A549 (cell line): ENCODE results near the gene PTGR2. TPM values are rescaled to one million over a fixed set of nuclear protein-coding genes. Genes with fewer than 3 reads are reported as not detected.

Source experiments
- ATAC-seq, 2 experiments: fragments of 200-7000 bp in 1 of 2; fragments of >200 bp in 1 of 2; cut with Nextera tagmentation in 1 of 2; cut with Tn5 transposase in 1 of 2; 3 replicates each; pipeline versions ENCODE4 v1.8.0 to v1.9.1; 2018 to 2020; ENCODE audit warnings: mild to moderate bottlenecking in 1 of 2, moderate library complexity in 1 of 2
- CTCF ChIA-PET: fragments of 300-600 bp; sonication (Branson Sonifier 250); formaldehyde crosslinking; extraction: SDS; loops from one replicate; lab custom pipeline; 2021; ENCODE audit warnings: antibody characterized with exemption, inconsistent platforms; lab: Yijun Ruan, JAX
- POLR2A ChIA-PET: fragments of 350-600 bp; formaldehyde crosslinking; extraction: SDS; loops from one replicate; lab custom pipeline; 2021; ENCODE audit warnings: antibody characterized with exemption, inconsistent platforms; lab: Yijun Ruan, JAX
- DNase-seq, 2 experiments: peaks; one replicate each; pipeline versions ENCODE4 v3.0.0 to v3.0.0-alpha.2; 2011 to 2016; ENCODE audit warnings: low read depth in 1 of 2, low spot score in 1 of 2
- FAIRE-seq: peaks from 2 replicates; lab custom pipeline; 2011; peaks lifted over from hg19 to GRCh38; lab: Jason Lieb, UNC
- H3K27ac ChIP-seq, 2 experiments: fragments of >200 bp; sonication (Bioruptor Twin); formaldehyde crosslinking; 3 replicates each; pipeline ENCODE4 v1.5.1; 2016 to 2017
- H3K4me1 ChIP-seq: fragments of >200 bp; sonication (Bioruptor Twin); formaldehyde crosslinking; 3 replicates; pipeline ENCODE4 v1.6.1; 2016
- H3K4me2 ChIP-seq: fragments of >200 bp; sonication (Bioruptor Twin); formaldehyde crosslinking; 3 replicates; pipeline ENCODE4 v1.6.1; 2016
- H3K4me3 ChIP-seq: fragments of >200 bp; sonication (Bioruptor Twin); formaldehyde crosslinking; 3 replicates; pipeline ENCODE4 v1.5.1; 2016
- H3K9me3 ChIP-seq: fragments of >200 bp; sonication (Bioruptor Twin); formaldehyde crosslinking; 3 replicates; pipeline ENCODE4 v1.6.1; 2016
- CBX2 ChIP-seq: fragments of 200-600 bp; sonication (generic); IDR thresholded peaks from 2 replicates; pipeline ENCODE4 v1.6.1; 2016; ENCODE audit warnings: low read depth, mild to moderate bottlenecking, borderline replicate concordance
- CEBPB ChIP-seq, 2 experiments: fragments of >200 bp in 1 of 2; sonication (Bioruptor Twin) in 1 of 2; formaldehyde crosslinking in 1 of 2; IDR thresholded peaks; 2 replicates each; pipeline ENCODE4 v1.6.1; 2012 to 2016
- FOSB ChIP-seq: fragments of 250-450 bp; sonication (Bioruptor Pico); IDR thresholded peaks from 2 replicates; pipeline ENCODE4 v1.5.0; 2020; ENCODE audit warnings: mild to moderate bottlenecking, moderate library complexity
- GATA3 ChIP-seq: IDR thresholded peaks from 2 replicates; pipeline ENCODE4 v1.6.1; 2012; ENCODE audit warnings: borderline replicate concordance
- HOXB5 ChIP-seq: fragments of 250-450 bp; sonication (Bioruptor Pico); IDR thresholded peaks from 2 replicates; pipeline ENCODE4 v1.5.0; 2020; ENCODE audit warnings: mild to moderate bottlenecking, moderate library complexity
- JUN ChIP-seq, 2 experiments: fragments of >200 bp; sonication (Bioruptor Twin); formaldehyde crosslinking; IDR thresholded peaks; 2 replicates in 1 of 2; 3 replicates in 1 of 2; pipeline ENCODE4 v1.6.1; 2016 to 2017
- JUNB ChIP-seq: fragments of >200 bp; sonication (Bioruptor Twin); formaldehyde crosslinking; IDR thresholded peaks from 2 replicates; pipeline ENCODE4 v1.6.1; 2016
- NPAS2 ChIP-seq: fragments of 250-450 bp; sonication (Bioruptor Pico); IDR thresholded peaks from 2 replicates; pipeline ENCODE4 v1.8.0; 2022; ENCODE audit warnings: mild to moderate bottlenecking, moderate library complexity, borderline replicate concordance
- PHF8 ChIP-seq: fragments of 200-600 bp; sonication (generic); IDR thresholded peaks from 2 replicates; pipeline ENCODE4 v1.6.1; 2016; ENCODE audit warnings: low read depth, mild to moderate bottlenecking, antibody characterized with exemption, moderate library complexity, borderline replicate concordance
- SMC3 ChIP-seq: fragments of >200 bp; sonication (Bioruptor Twin); formaldehyde crosslinking; IDR thresholded peaks from 3 replicates; pipeline ENCODE4 v1.6.1; 2018; ENCODE audit warnings: inconsistent platforms
- TFCP2L1 ChIP-seq: fragments of 250-450 bp; sonication (Bioruptor Pico); IDR thresholded peaks from 2 replicates; pipeline ENCODE4 v1.5.0; 2021; ENCODE audit warnings: mild to moderate bottlenecking
- ZC3H11A ChIP-seq: fragments of 450-650 bp; IDR thresholded peaks from 2 replicates; pipeline ENCODE4 v1.6.1; 2014; ENCODE audit warnings: antibody characterized with exemption, mild to moderate bottlenecking
- ZFP36 ChIP-seq: fragments of 450-650 bp; IDR thresholded peaks from 2 replicates; pipeline ENCODE4 v1.6.1; 2014; ENCODE audit warnings: borderline replicate concordance; ENCODE audit not compliant: partially characterized antibody
- ZNF302 ChIP-seq: fragments of 250-450 bp; sonication (Bioruptor Pico); IDR thresholded peaks from 2 replicates; pipeline ENCODE4 v1.9.0; 2021; ENCODE audit warnings: inconsistent platforms, mild to moderate bottlenecking, moderate library complexity
- WGBS: methylation state at CpG from one replicate; pipeline ENCODE4 v1.1.6; 2017; ENCODE audit errors: missing lambda C conversion rate; 5-methylcytosine and 5-hydroxymethylcytosine counted together
- polyA plus RNA-seq, 4 experiments: library from polyadenylated mRNA; depleted of rRNA in 3 of 4; stranded (reverse); fragments of >200 nt; fragmentation: RNase III in 1 of 4; extraction: RNeasy Plus Mini Kit Qiagen cat#74134 plus additional on column Dnase treatment in 1 of 4; gene quantifications; 2 replicates in 3 of 4; 3 replicates in 1 of 4; pipeline ENCODE4 v1.2.3, GENCODE V29; 2011 to 2017
- TF ChIP-seq, protein P1 (sequence below): fragments of 200-600 bp; sonication (generic); IDR thresholded peaks from 2 replicates; pipeline ENCODE4 v1.6.1; 2016; ENCODE audit warnings: antibody characterized with exemption, mild to moderate bottlenecking, moderate library complexity
- TF ChIP-seq, protein P2 (sequence below): IDR thresholded peaks from 2 replicates; pipeline ENCODE4 v1.6.1; 2012
- TF ChIP-seq, protein P3 (sequence below): fragments of >200 bp; sonication (Bioruptor Twin); formaldehyde crosslinking; IDR thresholded peaks from 3 replicates; pipeline ENCODE4 v1.5.1; 2016
- TF ChIP-seq, protein P4 (sequence below): fragments of >200 bp; sonication (Bioruptor Twin); formaldehyde crosslinking; IDR thresholded peaks from 3 replicates; pipeline ENCODE4 v1.6.1; 2016
- TF ChIP-seq, protein P5 (sequence below): fragments of 150-350 bp; IDR thresholded peaks from 2 replicates; pipeline ENCODE4 v1.6.1; 2014; ENCODE audit warnings: low read depth, mild to moderate bottlenecking, low read length

The PTGR2 gene
- polyA plus RNA-seq, 2 of the 4 experiments (the other 2 are of a cell fraction), result 13.5 to 30.5 TPM

DNA sequence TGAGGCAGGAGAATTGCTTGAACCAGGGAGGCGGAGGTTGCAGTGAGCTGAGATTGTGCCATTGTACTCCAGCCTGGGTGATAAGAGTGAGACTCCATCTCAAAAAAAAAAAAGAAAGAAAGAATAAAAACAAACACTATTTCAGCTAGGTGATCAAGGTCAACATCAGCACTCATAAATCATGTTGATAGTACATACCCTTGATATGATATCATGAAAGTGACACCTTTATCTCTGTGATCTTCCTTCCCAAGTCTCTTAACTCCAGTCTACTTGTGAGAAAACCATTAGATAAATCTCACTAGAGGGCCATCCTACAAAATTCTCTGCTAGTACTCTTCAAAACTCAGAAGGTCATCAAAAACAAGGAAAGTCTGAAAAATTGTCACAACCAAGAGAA lies 44.2 kb upstream of the PTGR2 start (continued):
- TF ChIP-seq, protein P1, sequence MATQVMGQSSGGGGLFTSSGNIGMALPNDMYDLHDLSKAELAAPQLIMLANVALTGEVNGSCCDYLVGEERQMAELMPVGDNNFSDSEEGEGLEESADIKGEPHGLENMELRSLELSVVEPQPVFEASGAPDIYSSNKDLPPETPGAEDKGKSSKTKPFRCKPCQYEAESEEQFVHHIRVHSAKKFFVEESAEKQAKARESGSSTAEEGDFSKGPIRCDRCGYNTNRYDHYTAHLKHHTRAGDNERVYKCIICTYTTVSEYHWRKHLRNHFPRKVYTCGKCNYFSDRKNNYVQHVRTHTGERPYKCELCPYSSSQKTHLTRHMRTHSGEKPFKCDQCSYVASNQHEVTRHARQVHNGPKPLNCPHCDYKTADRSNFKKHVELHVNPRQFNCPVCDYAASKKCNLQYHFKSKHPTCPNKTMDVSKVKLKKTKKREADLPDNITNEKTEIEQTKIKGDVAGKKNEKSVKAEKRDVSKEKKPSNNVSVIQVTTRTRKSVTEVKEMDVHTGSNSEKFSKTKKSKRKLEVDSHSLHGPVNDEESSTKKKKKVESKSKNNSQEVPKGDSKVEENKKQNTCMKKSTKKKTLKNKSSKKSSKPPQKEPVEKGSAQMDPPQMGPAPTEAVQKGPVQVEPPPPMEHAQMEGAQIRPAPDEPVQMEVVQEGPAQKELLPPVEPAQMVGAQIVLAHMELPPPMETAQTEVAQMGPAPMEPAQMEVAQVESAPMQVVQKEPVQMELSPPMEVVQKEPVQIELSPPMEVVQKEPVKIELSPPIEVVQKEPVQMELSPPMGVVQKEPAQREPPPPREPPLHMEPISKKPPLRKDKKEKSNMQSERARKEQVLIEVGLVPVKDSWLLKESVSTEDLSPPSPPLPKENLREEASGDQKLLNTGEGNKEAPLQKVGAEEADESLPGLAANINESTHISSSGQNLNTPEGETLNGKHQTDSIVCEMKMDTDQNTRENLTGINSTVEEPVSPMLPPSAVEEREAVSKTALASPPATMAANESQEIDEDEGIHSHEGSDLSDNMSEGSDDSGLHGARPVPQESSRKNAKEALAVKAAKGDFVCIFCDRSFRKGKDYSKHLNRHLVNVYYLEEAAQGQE, result no peak
- TF ChIP-seq, protein P2, sequence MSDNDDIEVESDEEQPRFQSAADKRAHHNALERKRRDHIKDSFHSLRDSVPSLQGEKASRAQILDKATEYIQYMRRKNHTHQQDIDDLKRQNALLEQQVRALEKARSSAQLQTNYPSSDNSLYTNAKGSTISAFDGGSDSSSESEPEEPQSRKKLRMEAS, result no peak

DNA sequence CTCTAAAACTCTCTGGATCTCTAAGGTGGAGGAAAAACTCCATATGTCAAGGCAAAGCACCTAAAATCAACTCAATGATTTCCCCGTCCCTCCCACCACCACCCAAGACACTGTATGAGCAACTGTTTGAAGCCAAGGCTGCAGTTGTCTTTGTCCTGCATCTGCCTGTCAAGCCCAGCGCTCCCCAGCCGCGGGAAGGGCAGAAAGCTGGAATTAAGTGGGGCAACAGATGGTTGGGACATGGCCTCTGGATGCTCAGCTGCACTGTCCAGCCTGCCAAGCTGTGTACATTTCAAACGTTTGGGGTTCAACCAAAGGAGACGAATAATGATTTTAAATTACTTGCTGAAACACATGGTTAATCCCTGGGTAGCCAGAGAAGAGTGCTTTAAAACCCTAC lies 42.2 kb upstream of the PTGR2 start:
- WGBS, result 81% methylated on average over 6 of the region's 6 CpGs
- H3K27ac ChIP-seq, result no peak overlapping the region
- ATAC-seq (no peak), FAIRE-seq (no peak), DNase-seq (no peak)
- no peak overlapping the region for H3K4me3 ChIP-seq
- POLR2A ChIA-PET, result no interaction called here
- no peak for TF ChIP-seq NPAS2 (CRISPR knock-in tag)
- TF ChIP-seq, protein P2, result no peak
- no peak for TF ChIP-seq CBX2
- CTCF ChIA-PET, result interaction anchor here (1.0 to 1.4 kb wide), 2 partner anchors 18 to 51 kb away, joined by 3 read pairs; no protein-coding TSS in a partner anchor
- H3K4me1 ChIP-seq, result no peaks in the 10 kb centered on the region
- H3K9me3 ChIP-seq, result no peaks in the 10 kb centered on the region
- no peak overlapping the region for H3K4me2 ChIP-seq

DNA sequence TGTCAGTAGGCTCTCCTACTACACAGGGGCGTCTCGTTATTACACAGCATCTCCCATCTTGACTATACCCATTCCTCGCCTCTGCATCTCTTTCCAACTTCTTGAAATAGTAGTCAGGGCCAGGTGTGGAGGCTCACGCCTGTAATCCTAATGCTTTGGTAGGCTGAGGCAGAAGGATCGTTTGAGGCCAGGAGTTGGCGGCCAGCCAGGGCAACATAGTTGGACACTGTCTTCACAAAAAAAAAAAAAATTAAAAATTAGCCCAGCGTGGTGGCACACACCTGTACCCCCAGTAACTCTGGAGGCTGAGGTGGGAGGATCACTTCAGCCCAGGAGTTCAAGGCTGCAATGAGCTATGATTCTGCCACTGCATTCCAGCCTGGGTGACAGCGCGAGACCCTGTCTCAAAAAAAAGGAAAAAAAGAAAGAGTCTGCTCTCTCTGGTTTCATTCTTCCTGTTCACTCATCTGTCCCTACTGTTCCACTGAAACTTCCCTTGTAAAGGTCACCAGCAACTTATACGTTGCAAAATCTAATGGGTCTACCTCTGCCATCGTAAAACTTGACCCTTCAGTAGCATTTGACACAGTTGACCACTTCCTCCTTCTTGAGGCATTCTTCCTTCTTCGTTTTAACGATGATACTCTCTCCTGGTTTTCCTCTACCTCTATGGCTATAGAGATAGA lies 41.0 kb upstream of the PTGR2 start:
- no peaks in the 10 kb centered on the region for H3K9me3 ChIP-seq
- no peak overlapping the region for H3K27ac ChIP-seq
- no peak for TF ChIP-seq SMC3
- no peak for TF ChIP-seq HOXB5 (CRISPR knock-in tag)
- TF ChIP-seq JUNB, result no peak
- TF ChIP-seq, protein P3, sequence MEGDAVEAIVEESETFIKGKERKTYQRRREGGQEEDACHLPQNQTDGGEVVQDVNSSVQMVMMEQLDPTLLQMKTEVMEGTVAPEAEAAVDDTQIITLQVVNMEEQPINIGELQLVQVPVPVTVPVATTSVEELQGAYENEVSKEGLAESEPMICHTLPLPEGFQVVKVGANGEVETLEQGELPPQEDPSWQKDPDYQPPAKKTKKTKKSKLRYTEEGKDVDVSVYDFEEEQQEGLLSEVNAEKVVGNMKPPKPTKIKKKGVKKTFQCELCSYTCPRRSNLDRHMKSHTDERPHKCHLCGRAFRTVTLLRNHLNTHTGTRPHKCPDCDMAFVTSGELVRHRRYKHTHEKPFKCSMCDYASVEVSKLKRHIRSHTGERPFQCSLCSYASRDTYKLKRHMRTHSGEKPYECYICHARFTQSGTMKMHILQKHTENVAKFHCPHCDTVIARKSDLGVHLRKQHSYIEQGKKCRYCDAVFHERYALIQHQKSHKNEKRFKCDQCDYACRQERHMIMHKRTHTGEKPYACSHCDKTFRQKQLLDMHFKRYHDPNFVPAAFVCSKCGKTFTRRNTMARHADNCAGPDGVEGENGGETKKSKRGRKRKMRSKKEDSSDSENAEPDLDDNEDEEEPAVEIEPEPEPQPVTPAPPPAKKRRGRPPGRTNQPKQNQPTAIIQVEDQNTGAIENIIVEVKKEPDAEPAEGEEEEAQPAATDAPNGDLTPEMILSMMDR, result no peak
- no peak for TF ChIP-seq FOSB
- TF ChIP-seq PHF8, result no peak
- TF ChIP-seq CEBPB (IDR thresholded peaks at IDR 0.05), result no peak
- TF ChIP-seq, protein P1, result no peak
- TF ChIP-seq ZNF302 (CRISPR knock-in tag), result no peak
- no peak for TF ChIP-seq ZFP36
- TF ChIP-seq, protein P4, sequence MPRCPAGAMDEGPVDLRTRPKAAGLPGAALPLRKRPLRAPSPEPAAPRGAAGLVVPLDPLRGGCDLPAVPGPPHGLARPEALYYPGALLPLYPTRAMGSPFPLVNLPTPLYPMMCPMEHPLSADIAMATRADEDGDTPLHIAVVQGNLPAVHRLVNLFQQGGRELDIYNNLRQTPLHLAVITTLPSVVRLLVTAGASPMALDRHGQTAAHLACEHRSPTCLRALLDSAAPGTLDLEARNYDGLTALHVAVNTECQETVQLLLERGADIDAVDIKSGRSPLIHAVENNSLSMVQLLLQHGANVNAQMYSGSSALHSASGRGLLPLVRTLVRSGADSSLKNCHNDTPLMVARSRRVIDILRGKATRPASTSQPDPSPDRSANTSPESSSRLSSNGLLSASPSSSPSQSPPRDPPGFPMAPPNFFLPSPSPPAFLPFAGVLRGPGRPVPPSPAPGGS, result no peak
- no peak for TF ChIP-seq JUN (IDR thresholded peaks at IDR 0.05)
- no peak for TF ChIP-seq ZC3H11A
- no peak for TF ChIP-seq TFCP2L1 (CRISPR knock-in tag)
- TF ChIP-seq, protein P5, sequence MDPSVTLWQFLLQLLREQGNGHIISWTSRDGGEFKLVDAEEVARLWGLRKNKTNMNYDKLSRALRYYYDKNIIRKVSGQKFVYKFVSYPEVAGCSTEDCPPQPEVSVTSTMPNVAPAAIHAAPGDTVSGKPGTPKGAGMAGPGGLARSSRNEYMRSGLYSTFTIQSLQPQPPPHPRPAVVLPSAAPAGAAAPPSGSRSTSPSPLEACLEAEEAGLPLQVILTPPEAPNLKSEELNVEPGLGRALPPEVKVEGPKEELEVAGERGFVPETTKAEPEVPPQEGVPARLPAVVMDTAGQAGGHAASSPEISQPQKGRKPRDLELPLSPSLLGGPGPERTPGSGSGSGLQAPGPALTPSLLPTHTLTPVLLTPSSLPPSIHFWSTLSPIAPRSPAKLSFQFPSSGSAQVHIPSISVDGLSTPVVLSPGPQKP, result no peak
- TF ChIP-seq GATA3, result no peak
- H3K4me2 ChIP-seq, result no peak overlapping the region
- FAIRE-seq (no peak), ATAC-seq (no peak), DNase-seq (no peak)
- H3K4me1 ChIP-seq, result no peaks in the 10 kb centered on the region
- ChIA-PET POLR2A (no interaction called here), CTCF (interaction anchor here (0.7 to 1.4 kb wide), 6 partner anchors 14 to 82 kb away, joined by 3 to 5 read pairs (median 3); no protein-coding TSS in a partner anchor)
- no peak overlapping the region for H3K4me3 ChIP-seq
- WGBS, result 82% methylated on average over 13 of the region's 13 CpGs
